Right atrium auricular region (tissue), 2 donors: Measurements from ENCODE around the gene BAIAP2. TPM values are rescaled to one million over a fixed set of nuclear protein-coding genes. Genes with fewer than 3 reads are reported as not detected.
A peak's percentile ranks its signal among the peaks of the same experiment; 100 is the strongest.

Experiments
- DNase-seq: peaks from one replicate; pipeline ENCODE4 v3.0.0-alpha.2; 2019; ENCODE audit warnings: low spot score
- H3K27ac ChIP-seq, 2 donors: fragments of 200-600 bp; sonication (generic); 1 replicate in 1 of 2; 2 replicates in 1 of 2; pipeline ENCODE4 v1.5.1; 2016 to 2019
- H3K27me3 ChIP-seq, 2 donors: fragments of 200-600 bp; sonication (generic); one replicate each; pipeline versions ENCODE4 v1.5.1 to v1.6.0; 2017 to 2019
- H3K36me3 ChIP-seq: fragments of 200-600 bp; sonication (generic); one replicate; pipeline ENCODE4 v1.5.1; 2016
- H3K4me1 ChIP-seq, 2 donors: fragments of 200-600 bp; sonication (generic); one replicate each; pipeline versions ENCODE4 v1.5.1 to v1.6.0; 2017 to 2019
- H3K4me3 ChIP-seq, 2 donors: fragments of 200-600 bp; sonication (generic); 1 replicate in 1 of 2; 2 replicates in 1 of 2; pipeline ENCODE4 v1.5.1; 2017 to 2019; ENCODE audit warnings: mild to moderate bottlenecking in 1 of 2, moderate library complexity in 1 of 2
- H3K9me3 ChIP-seq, 2 donors: fragments of 200-600 bp; sonication (generic); one replicate each; pipeline ENCODE4 v1.5.1; 2019
- total RNA-seq, 2 donors: library from RNA; depleted of rRNA; stranded (reverse); fragments of >200 nt; gene quantifications; one replicate each; pipeline ENCODE4 v1.1.0, GENCODE V29; 2016
- TF ChIP-seq, protein P1 (sequence below), 2 donors: fragments of 200-600 bp; sonication (generic); IDR thresholded peaks; one replicate each; pipeline ENCODE4 v1.5.1; 2019; ENCODE audit warnings: antibody characterized with exemption in 2 of 2

Gene BAIAP2
- total RNA-seq, 2 donors from 2014 or later: 27.9 to 36.5 TPM

DNA sequence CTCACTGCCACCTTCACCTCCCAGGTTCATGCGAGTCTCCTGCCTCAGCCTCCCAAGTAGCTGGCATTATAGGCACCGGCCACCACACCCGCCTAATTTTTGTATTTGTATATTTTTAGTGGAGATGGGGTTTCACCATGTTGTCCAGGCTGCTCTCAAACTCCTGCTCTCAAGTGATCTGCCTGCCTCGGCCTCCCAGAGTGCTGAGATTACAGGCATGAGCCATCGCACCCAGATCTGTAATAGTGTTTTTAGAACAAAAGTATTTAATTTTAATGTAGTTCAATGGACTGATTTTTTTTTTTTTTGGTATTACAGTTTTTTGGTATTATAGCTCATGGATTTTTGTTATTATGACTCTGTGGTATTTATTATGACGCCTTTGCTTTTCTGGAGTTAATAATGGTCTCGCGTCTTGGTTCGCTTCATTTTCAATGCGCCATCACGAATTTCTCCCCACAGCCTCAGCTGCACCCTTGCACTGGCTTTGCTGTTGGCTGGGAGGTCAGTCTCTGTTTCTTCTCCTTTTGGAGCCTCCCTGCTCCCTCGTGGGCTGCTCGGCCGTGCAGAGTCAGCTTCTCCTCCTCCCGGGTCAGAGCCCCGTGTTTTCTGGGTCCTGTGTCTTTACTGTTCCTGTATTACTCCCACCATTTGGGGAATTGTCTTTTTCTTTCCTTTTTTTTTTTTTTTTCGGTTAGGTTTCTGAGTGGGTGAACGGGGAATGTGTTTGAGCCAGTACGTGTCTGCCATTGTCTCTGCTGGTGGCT lies 27.2 kb downstream of the BAIAP2 start:
- H3K27ac ChIP-seq: no peak overlapping the region
- no peaks in the 10 kb centered on the region for H3K27me3 ChIP-seq
- no peaks in the 10 kb centered on the region for H3K9me3 ChIP-seq
- no peak overlapping the region for H3K4me3 ChIP-seq
- TF ChIP-seq, protein P1, sequence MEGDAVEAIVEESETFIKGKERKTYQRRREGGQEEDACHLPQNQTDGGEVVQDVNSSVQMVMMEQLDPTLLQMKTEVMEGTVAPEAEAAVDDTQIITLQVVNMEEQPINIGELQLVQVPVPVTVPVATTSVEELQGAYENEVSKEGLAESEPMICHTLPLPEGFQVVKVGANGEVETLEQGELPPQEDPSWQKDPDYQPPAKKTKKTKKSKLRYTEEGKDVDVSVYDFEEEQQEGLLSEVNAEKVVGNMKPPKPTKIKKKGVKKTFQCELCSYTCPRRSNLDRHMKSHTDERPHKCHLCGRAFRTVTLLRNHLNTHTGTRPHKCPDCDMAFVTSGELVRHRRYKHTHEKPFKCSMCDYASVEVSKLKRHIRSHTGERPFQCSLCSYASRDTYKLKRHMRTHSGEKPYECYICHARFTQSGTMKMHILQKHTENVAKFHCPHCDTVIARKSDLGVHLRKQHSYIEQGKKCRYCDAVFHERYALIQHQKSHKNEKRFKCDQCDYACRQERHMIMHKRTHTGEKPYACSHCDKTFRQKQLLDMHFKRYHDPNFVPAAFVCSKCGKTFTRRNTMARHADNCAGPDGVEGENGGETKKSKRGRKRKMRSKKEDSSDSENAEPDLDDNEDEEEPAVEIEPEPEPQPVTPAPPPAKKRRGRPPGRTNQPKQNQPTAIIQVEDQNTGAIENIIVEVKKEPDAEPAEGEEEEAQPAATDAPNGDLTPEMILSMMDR (IDR thresholded peaks at IDR 0.05): no peak
- peaks cover 10% of the 10 kb centered on the region for H3K36me3 ChIP-seq
- no peak for DNase-seq
- peaks cover 0 to 71% of the 10 kb centered on the region in 2 donors for H3K4me1 ChIP-seq

DNA sequence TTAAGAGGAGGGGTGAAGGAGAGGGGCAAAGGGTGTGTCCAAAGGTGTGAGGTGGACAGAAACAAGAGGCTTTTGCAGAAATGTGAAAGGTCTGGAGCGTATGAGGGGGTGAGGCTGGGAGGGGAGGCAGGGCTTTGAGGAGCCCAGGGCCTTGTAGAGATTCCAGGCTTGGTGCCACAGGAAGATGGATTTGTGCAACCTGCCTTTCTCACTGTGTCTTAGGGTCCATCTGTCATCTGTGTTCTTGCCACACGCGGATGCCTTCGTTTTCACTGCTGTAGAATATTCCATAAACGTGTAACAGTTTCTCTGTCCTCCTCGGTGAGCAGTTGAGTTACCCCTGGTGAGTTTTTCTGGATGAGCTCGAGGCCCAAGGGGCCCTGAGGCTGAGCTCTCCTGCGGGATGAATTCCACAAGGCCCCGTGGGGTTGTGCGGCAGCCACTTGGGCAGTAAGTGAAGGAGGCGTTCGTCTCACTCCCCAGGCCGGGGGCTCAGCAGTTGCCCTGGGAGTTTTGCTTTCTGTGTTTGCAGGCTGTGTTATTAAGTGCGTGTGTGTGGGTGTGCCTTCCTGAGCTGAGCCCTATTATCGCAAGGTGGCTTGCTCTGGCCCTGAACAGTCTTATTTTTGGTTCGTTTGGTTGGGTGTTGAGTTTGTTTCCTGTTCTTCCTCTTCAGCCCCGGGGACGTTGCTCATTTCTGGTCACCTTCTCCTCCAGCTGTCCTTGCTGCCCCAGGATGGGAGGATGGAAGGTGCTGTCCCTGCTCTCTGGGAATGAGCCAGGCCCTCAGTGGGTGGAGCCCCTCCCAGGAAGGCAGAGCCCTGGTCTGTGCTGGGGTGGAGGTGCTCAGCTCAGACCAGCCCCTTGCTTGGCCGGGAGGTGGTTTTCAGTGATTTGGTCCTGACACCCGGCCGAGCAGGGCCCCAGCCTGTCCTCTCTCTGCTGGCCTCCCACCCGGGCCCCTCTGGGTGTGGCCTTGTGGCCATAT lies 28.4 kb downstream of the BAIAP2 start:
- Histone ChIP-seq H3K4me3 (no peak overlapping the region), H3K36me3 (peaks cover 10% of the 10 kb centered on the region), H3K27ac (peak overlapping the region; percentile 46 to 75), H3K9me3 (no peaks in the 10 kb centered on the region), H3K4me1 (peaks cover 0 to 68% of the 10 kb centered on the region in 2 donors), H3K27me3 (no peaks in the 10 kb centered on the region)
- DNase-seq: no peak
- TF ChIP-seq, protein P1 (IDR thresholded peaks at IDR 0.05): no peak

DNA sequence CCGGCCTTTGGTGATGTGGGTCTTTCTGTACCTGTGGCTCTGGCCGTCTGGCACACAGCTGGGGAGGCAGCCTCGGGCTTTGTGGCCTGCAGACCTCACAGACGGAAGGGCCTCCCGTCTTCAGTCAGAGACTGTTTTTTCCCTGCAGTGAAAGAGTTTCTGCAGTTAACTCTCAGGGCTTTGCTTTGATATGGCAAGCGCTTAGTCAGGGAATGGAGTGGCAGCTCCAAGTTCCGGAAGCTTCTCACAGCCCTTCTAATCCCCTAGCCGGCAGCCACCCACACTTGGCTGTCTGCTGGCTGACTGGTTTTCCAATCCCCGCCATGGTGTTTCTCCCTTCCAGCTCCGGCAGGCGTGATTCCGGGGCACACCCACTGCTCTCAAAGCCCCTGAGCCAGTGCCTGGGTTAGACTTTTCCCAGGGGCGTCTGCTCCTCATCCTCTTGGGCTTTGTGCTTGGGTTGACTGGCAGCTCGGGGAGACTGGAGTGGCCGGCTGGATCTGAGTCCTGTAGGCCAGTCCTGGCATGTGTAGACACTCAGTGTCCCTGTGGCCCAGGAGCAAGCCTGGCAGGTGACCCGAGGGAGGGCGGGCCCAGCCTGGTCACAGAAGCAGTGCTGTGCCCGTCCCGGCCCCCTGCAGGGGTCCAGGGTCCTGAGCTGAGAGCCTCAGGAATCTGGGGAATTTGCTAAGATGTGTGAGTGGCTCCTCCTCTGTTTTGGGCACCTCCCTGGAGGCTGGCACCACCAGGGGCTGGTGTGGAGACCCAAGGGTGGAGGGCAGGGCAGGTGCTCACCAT lies 29.9 kb downstream of the BAIAP2 start:
- Histone ChIP-seq H3K9me3 (no peaks in the 10 kb centered on the region), H3K36me3 (peaks cover 4% of the 10 kb centered on the region), H3K4me1 (peaks cover 0 to 60% of the 10 kb centered on the region in 2 donors), H3K4me3 (no peak overlapping the region), H3K27me3 (no peaks in the 10 kb centered on the region), H3K27ac (peak overlapping the region; percentile 46 to 75)
- DNase-seq: no peak
- TF ChIP-seq, protein P1 (IDR thresholded peaks at IDR 0.05): no peak

DNA sequence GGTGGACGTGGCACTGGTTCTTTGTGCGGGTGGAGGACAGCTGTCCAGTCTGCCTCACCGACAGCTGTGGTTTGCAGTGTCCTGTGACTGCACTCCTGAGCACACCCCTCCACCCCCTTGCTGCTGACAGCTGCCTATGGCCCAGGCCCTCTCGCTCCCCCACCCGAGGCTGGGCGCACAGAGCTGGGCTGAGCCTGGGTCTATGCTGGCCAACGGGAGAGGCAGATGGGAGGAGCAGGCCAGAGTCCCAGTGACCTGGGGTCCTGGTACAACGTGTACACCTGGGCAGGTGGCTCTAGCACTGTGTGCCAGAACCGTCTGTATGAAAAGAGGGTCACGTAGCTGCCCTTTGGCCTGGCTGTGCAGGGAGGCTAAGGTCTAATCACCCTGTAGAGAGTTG lies 30.5 kb downstream of the BAIAP2 start:
- DNase-seq: no peak
- Histone ChIP-seq H3K27ac (peak overlapping the region in 1 of 2 donors; percentile 75), H3K27me3 (no peaks in the 10 kb centered on the region)

DNA sequence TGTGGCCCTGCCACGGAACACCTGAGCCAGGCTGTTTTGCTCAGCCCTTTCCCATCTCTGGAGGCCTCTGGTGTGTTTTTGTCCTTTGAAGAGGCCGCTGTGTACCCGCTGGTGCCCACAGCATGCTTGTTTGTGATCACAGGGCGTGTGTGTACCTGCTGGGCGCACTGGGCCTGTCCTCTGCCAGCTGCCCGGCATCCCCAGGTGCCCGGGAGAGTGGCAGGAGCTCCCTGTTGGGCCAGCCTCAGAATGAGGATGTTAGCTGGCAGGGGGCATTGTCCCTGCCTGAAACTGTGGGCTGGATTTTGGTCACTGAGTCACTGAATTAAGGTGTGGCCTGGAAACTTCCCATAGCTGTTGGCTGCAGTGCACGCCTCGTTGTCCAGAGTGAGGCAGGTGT lies 31.1 kb downstream of the BAIAP2 start:
- H3K4me1 ChIP-seq: peaks cover 0 to 60% of the 10 kb centered on the region in 2 donors
- TF ChIP-seq, protein P1 (IDR thresholded peaks at IDR 0.05): no peak
- H3K4me3 ChIP-seq: no peak overlapping the region
- no peaks in the 10 kb centered on the region for H3K27me3 ChIP-seq
- H3K9me3 ChIP-seq: no peaks in the 10 kb centered on the region
- peak overlapping the region in 1 of 2 donors; percentile 75 for H3K27ac ChIP-seq
- H3K36me3 ChIP-seq: peaks cover 4% of the 10 kb centered on the region
- DNase-seq: no peak

More for the DNA sequence above, 30.5 kb downstream of the BAIAP2 start:
- Histone ChIP-seq H3K4me1 (peaks cover 0 to 60% of the 10 kb centered on the region in 2 donors), H3K4me3 (no peak overlapping the region), H3K9me3 (no peaks in the 10 kb centered on the region), H3K36me3 (peaks cover 4% of the 10 kb centered on the region)
- TF ChIP-seq, protein P1 (IDR thresholded peaks at IDR 0.05): no peak
